Stimulated activated CD4-positive, alpha-beta T cell treated with anti-CD3 and anti-CD28 coated beads, Interleukin-4, amount 100 ng/mL, for 1 hour (primary cell): ENCODE measurements around the gene LBHD2.

Source experiments
- DNase-seq: peaks from one replicate; pipeline ENCODE4 v3.0.0-alpha.2; 2020

Gene LBHD2

GRCh38 chr14:103134919-103135318 lies 50.9 kb downstream of the LBHD2 start:
- DNase-seq, result no peak

DNA sequence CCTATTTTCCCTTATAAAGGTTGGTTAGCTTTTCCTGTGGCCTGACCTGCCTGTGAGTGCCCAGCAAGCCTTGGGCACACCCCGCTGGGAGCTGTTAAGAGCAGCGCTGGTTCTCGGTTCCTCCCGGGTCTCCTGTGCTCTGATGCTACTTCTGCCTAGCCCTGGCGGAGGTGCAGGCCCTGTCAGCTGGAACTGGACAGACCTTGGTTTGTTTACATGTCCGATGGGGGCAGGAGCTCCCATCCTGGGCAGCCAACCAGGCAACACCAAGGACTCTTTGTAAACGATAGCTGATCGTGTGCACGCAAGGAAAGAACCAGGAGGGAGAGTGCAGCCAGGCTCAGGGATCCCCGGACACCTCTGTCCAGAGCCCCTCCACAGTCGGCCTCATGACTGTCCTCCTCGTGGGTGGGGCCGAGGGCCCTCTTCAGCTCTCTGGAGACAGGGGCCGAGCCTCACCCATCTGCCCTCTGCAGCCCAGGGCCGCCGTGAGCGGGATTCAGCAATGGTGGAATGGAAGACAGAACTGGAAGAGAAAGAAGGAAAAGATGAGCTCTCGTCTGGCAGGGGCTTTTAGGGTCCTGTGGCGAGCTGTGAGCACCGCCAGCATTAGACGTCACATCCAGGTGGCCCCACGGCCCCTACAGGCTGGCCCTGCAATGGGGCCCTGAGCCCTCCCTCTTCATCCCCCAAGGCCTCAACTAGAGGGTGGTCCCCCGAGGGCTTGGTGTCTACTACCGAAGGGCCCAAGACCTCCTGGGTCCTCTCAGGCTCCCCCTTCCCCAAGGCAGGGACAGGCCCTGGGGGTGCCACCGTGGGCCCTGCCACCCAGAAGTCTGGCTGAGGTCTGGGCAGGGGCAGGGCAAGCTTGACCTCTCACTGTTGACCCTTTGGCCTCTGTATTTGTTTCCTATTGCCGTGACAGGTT lies 51.6 kb downstream of the LBHD2 start:
- DNase-seq, result no peak

DNA sequence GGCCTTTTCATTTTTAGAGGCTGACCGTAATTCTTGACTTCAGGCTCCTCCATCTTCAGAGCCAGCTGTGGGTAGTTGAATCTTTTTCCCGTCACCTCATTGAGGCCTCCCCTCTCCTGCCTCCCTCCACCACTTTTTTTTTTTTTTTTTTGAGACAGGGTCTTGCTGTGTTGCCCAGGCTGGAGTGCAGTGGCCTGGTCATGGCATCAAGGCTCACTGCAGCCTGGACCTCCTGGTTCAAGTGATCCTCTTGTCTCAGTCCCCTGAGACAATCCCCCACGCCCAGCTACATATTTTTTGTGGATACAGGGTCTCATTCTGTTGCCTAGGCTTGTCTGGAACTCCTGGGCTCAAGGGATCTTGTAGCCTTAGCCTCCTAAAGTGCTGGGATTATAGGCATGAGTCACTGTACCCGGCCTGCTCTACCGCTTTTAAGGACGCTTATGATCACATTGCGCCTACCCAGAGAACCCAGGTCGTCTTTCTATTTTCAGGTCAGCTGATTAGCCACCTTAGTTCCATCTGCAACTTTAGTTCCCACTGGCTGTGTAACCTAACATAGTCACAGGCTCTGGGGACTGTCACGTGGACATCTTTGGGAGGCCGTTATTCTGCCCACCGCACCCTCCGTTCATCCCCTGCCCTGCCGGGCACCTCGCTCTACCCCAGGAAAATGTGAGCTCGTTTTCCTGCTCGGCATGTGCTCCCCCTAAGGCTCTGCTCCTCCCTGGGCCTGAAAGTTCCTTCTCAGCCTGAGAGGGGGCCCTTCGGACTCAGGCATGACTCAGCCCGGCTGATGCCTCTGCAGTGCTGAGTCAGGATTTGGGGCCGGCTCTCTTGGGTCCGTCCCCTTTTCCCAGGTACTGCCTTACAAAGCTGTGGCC lies 52.6 kb downstream of the LBHD2 start:
- no peak for DNase-seq

GRCh38 chr14:103137689-103138300 lies 53.8 kb downstream of the LBHD2 start:
- no peak for DNase-seq

- no peak for DNase-seq
These were observed 54.5 kb downstream of the LBHD2 start for GRCh38 chr14:103138301-103139131.

DNA sequence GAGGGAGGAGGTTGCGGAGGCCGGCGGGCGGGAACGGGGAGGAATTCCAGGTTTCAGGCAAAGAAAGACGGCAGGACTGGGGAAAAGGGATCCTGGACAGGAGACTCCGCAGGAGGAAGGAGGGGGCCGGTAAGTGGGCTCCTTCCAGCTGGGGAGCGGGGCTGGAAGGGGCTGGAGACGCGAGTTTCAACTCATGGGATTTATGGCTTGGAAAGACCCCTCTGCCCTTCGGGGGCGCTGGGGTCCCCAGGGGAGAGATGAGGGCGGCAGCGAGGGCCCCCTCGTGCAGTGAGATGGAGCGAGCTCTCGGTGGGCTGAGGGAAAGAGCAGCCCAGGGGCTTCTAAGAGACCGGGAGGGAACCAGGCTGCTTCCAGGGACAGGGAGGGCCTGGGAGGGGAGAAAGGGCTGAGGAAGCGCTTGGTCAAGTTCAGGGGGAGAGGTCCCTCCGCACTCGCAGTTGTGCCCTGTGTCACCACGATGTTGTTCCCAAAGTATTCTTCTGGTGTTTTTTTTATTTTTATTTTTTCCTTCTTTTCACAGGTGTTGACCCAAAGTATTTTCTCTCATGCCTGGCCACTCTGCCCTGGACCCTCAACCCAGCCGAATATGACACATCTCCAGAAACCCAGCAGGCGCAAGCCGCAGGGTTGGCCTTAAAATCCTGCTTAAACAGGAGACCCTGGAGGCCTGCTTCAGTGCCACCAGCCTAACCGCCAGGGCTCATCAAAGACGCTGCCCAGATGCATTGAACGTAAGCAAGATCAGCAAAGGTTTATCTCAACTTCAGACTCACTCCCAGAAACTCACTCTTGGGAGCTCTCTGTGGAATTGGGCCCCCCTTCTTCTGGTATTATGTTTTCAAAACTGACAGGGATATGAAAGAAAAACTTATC lies 55.4 kb downstream of the LBHD2 start:
- DNase-seq, result no peak
